Measurements from ENCODE around the gene SFXN3. TPM values are rescaled to one million over a fixed set of nuclear protein-coding genes. Genes with fewer than 3 reads are reported as not detected.

The SFXN3 gene
- total RNA-seq, 1 donor from 2014 or later, result 0.09 TPM

DNA sequence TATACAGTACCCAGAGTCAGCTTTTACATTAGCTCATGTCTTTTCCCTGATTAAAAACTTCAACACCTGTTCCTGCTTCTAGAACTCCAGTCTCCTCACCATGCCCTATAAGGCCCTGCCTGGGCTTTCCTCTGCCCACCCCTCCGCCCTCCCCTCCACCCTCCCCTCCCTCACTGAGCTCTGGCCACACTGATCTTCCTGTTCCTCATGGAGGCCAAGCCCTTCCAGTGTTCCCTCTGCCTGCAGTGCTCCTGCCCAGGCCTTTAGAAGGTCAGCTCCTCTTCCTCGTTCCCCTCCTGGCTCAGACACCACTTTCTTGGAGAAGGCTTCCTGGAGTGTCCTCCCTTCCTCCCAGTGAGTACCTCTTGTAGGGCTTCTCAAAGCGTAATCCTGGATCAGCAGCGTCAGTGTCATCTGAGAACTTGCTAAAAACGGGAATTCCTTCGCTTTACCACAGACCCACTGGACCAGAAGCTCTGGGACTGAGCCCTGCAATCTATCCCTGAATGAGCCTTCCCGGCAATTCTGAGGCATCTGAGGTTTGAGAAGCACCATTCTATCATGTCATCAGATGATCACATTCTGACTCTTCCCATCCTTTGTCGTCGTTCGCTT lies 3.8 kb upstream of the SFXN3 start:
- peaks cover 40% of the 10 kb centered on the region for H3K4me1 ChIP-seq
- TF ChIP-seq CTCF (IDR thresholded peaks at IDR 0.05) (no peak), EZH2 (IDR thresholded peaks at IDR 0.05) (no peak), EZH2phosphoT487 (IDR thresholded peaks at IDR 0.05) (no peak)
- no peak overlapping the region for H3K27ac ChIP-seq
- H3K4me3 ChIP-seq, result no peak overlapping the region
- H3K27me3 ChIP-seq, result peaks cover 36% of the 10 kb centered on the region
- no peaks in the 10 kb centered on the region for H3K36me3 Mint-ChIP-seq
- no peak overlapping the region for H3K27ac Mint-ChIP-seq
- peaks cover 40% of the 10 kb centered on the region for H3K4me1 Mint-ChIP-seq
- no peak for DNase-seq (ENCODE audit: low spot score)
- H3K9ac ChIP-seq, result no peak overlapping the region
- no peaks in the 10 kb centered on the region for H3K9me3 ChIP-seq (ENCODE audit: low read depth)
- no peaks in the 10 kb centered on the region for H3K9me3 Mint-ChIP-seq
- peaks cover 13% of the 10 kb centered on the region for H3F3A ChIP-seq (ENCODE audit: low read depth)
- H2AFZ ChIP-seq (replicated peaks), result no peak overlapping the region
- peak overlapping the region; percentile 24 for H3K4me2 ChIP-seq
- H3K79me2 ChIP-seq (ENCODE audit: low read depth), result no peaks in the 10 kb centered on the region
- H3K36me3 ChIP-seq, result no peaks in the 10 kb centered on the region
- H4K20me1 ChIP-seq (ENCODE audit: low read depth), result peaks cover 11% of the 10 kb centered on the region
- peak overlapping the region; percentile 7 for H3K4me3 Mint-ChIP-seq
- peaks cover 15% of the 10 kb centered on the region for H3K27me3 Mint-ChIP-seq (ENCODE audit: insufficient read depth, low read depth)

- Mint-ChIP-seq H3K9me3 (no peaks in the 10 kb centered on the region), H3K27ac (no peak overlapping the region), H3K36me3 (no peaks in the 10 kb centered on the region), H3K4me3 (peak overlapping the region; percentile 43), H3K4me1 (peaks cover 51% of the 10 kb centered on the region), H3K27me3 (ENCODE audit: insufficient read depth, low read depth) (peaks cover 24% of the 10 kb centered on the region)
- Histone ChIP-seq H3K4me2 (peak overlapping the region; percentile 81), H2AFZ (replicated peaks) (no peak overlapping the region), H3K4me3 (no peak overlapping the region), H3K9ac (no peak overlapping the region), H3K4me1 (peaks cover 47% of the 10 kb centered on the region), H3K79me2 (ENCODE audit: low read depth) (no peaks in the 10 kb centered on the region), H3K27ac (no peak overlapping the region), H3F3A (ENCODE audit: low read depth) (peaks cover 13% of the 10 kb centered on the region), H3K27me3 (peaks cover 51% of the 10 kb centered on the region), H3K9me3 (ENCODE audit: low read depth) (no peaks in the 10 kb centered on the region), H4K20me1 (ENCODE audit: low read depth) (peaks cover 22% of the 10 kb centered on the region), H3K36me3 (no peaks in the 10 kb centered on the region)
- TF ChIP-seq EZH2 (IDR thresholded peaks at IDR 0.05) (no peak), EZH2phosphoT487 (IDR thresholded peaks at IDR 0.05) (no peak), CTCF (IDR thresholded peaks at IDR 0.05) (no peak)
- DNase-seq (ENCODE audit: low spot score), result no peak
Observed at GRCh38 chr10:101028446-101029337, 2.3 kb upstream of the SFXN3 start.

DNA sequence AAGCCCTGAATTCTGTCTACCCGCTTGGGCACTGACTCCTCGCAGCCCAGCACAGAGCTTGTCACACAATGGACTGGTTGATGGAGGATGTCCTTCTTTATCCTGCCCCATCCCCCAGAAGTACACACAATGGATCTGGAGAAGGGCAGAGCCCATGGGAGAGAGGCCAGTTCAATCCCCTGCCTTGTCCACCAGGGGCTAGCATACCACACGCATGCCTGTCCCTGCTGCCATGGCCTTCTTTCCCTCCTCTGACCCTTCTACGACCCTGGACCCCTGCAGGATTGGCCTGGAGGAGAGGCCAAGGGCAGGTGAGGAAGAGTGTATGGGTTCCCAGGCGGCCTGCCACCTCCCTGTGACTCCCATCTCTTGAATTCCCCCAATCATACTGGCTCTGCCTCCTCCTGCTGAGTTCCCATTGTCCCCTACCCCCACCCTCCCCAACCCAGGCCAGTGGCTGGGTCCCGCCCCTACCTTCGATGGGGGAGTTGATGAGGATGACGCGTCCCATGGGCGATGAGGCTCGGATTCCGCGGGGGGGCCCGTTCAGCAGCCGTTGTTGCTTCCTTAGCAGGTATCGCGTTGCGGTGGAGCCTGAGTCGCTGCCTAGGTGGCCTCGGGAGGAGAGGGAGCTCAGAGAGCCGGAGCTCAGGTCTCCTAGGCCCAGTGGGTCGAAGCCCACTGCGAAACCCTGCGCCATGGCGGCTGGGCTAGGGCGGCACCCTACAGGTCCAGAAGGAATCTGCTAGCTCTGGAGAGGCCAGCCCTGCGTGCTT lies 1.3 kb upstream of the SFXN3 start:
- H3K4me3 Mint-ChIP-seq, result no peak overlapping the region
- peaks cover 22% of the 10 kb centered on the region for H4K20me1 ChIP-seq (ENCODE audit: low read depth)
- TF ChIP-seq CTCF (IDR thresholded peaks at IDR 0.05) (peak; percentile 44), EZH2phosphoT487 (IDR thresholded peaks at IDR 0.05) (no peak), EZH2 (IDR thresholded peaks at IDR 0.05) (no peak)

More for the DNA sequence above, 1.3 kb upstream of the SFXN3 start:
- peak overlapping the region; percentile 81 for H3K4me2 ChIP-seq
- no peak overlapping the region for H3K4me3 ChIP-seq
- no peak overlapping the region for H3K9ac ChIP-seq
- no peak overlapping the region for H3K27ac ChIP-seq
- H3K4me1 Mint-ChIP-seq, result peaks cover 53% of the 10 kb centered on the region
- H3K27me3 ChIP-seq, result peaks cover 61% of the 10 kb centered on the region
- no peaks in the 10 kb centered on the region for H3K9me3 ChIP-seq (ENCODE audit: low read depth)
- H2AFZ ChIP-seq (replicated peaks), result no peak overlapping the region
- H3K4me1 ChIP-seq, result peaks cover 47% of the 10 kb centered on the region
- no peak overlapping the region for H3K27ac Mint-ChIP-seq
- no peaks in the 10 kb centered on the region for H3K9me3 Mint-ChIP-seq
- no peaks in the 10 kb centered on the region for H3K36me3 Mint-ChIP-seq
- peak; percentile 64 for DNase-seq (ENCODE audit: low spot score)
- H3F3A ChIP-seq (ENCODE audit: low read depth), result peaks cover 13% of the 10 kb centered on the region
- no peaks in the 10 kb centered on the region for H3K79me2 ChIP-seq (ENCODE audit: low read depth)
- peaks cover 27% of the 10 kb centered on the region for H3K27me3 Mint-ChIP-seq (ENCODE audit: insufficient read depth, low read depth)
- no peaks in the 10 kb centered on the region for H3K36me3 ChIP-seq
